ENCODE measurements around the gene MTHFSD.

MTHFSD gene

DNA sequence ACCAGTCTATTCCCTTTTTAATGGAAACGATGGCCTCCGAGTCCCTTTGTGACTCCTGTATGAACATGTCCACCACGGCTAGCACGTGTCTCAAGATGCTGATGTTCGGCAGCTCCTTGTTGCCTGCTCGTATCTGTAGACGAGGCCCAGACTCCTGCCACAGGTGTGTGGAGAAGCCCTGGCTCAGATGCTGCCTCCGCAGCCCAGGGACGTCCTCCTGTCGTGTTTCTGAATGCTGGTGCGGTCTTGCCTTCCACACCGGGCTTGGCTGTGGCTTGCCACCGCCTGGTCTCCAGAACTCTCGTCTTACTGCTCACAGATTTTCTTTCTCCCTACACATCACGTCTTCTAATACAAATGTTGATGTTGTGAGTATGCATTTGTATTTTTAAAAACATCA, 27.7 kb downstream of the MTHFSD start:
- DNase-seq, result no peak
- H3K27ac Mint-ChIP-seq, result no peak overlapping the region
- H3K4me1 Mint-ChIP-seq, result peaks cover 31% of the 10 kb centered on the region
- peaks cover 11% of the 10 kb centered on the region for H3K36me3 Mint-ChIP-seq (ENCODE audit: low read depth)
- H3K4me3 Mint-ChIP-seq, result no peak overlapping the region
- TF ChIP-seq, protein P1, sequence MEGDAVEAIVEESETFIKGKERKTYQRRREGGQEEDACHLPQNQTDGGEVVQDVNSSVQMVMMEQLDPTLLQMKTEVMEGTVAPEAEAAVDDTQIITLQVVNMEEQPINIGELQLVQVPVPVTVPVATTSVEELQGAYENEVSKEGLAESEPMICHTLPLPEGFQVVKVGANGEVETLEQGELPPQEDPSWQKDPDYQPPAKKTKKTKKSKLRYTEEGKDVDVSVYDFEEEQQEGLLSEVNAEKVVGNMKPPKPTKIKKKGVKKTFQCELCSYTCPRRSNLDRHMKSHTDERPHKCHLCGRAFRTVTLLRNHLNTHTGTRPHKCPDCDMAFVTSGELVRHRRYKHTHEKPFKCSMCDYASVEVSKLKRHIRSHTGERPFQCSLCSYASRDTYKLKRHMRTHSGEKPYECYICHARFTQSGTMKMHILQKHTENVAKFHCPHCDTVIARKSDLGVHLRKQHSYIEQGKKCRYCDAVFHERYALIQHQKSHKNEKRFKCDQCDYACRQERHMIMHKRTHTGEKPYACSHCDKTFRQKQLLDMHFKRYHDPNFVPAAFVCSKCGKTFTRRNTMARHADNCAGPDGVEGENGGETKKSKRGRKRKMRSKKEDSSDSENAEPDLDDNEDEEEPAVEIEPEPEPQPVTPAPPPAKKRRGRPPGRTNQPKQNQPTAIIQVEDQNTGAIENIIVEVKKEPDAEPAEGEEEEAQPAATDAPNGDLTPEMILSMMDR (IDR thresholded peaks at IDR 0.05), result no peak
- H3K9me3 Mint-ChIP-seq, result peaks cover 8% of the 10 kb centered on the region
- H3K27me3 Mint-ChIP-seq (ENCODE audit: low read depth, poor library complexity), result peaks cover 23% of the 10 kb centered on the region

DNA sequence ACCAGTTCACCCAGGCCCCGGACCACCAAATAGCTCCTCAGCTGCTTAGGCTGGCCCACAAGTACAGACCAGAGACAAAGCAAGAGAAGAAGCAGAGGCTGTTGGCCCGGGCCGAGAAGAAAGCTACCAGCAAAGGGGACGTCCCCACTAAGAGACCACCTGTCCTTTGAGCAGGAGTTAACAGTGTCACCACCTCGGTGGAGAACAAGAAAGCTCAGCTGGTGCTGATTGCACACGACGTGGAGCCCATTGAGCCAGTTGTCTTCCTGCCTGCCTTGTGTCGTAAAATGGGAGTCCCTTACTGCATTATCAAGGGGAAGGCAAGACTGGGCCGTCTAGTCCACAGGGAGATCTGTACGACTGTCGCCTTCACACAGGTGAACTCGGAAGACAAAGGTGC, 29.3 kb downstream of the MTHFSD start:
- TF ChIP-seq, protein P1 (IDR thresholded peaks at IDR 0.05), result no peak
- DNase-seq, result no peak
- Mint-ChIP-seq H3K36me3 (ENCODE audit: low read depth) (peaks cover 11% of the 10 kb centered on the region), H3K4me1 (peaks cover 36% of the 10 kb centered on the region), H3K27ac (no peak overlapping the region), H3K27me3 (ENCODE audit: low read depth, poor library complexity) (peaks cover 35% of the 10 kb centered on the region), H3K9me3 (peaks cover 8% of the 10 kb centered on the region), H3K4me3 (no peak overlapping the region)

DNA sequence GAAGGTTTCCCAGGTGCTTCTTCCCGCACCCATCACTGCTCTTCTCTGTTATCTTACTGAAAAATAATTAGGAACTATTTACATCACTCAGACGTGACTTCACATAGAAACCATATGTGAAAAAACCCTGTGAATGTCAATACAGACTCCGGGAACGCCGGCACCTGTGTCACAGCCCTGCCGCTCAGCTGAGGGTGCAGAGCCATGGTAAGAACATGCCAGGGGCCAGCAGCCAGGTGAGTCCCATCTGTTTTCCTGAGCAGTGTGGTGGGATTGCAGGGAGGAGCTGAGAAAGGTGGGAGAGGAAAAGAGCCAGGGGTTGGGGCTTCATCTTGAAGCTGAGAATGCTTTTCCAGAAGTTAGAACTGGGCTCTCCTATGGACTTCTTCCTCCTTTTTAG, 31.0 kb downstream of the MTHFSD start:
- H3K4me3 Mint-ChIP-seq, result no peak overlapping the region
- H3K4me1 Mint-ChIP-seq, result peaks cover 28% of the 10 kb centered on the region
- no peak overlapping the region for H3K27ac Mint-ChIP-seq
- no peak for DNase-seq
- peaks cover 6% of the 10 kb centered on the region for H3K36me3 Mint-ChIP-seq (ENCODE audit: low read depth)
- peaks cover 49% of the 10 kb centered on the region for H3K27me3 Mint-ChIP-seq (ENCODE audit: low read depth, poor library complexity)
- peaks cover 8% of the 10 kb centered on the region for H3K9me3 Mint-ChIP-seq
- TF ChIP-seq, protein P1 (IDR thresholded peaks at IDR 0.05), result no peak

DNA sequence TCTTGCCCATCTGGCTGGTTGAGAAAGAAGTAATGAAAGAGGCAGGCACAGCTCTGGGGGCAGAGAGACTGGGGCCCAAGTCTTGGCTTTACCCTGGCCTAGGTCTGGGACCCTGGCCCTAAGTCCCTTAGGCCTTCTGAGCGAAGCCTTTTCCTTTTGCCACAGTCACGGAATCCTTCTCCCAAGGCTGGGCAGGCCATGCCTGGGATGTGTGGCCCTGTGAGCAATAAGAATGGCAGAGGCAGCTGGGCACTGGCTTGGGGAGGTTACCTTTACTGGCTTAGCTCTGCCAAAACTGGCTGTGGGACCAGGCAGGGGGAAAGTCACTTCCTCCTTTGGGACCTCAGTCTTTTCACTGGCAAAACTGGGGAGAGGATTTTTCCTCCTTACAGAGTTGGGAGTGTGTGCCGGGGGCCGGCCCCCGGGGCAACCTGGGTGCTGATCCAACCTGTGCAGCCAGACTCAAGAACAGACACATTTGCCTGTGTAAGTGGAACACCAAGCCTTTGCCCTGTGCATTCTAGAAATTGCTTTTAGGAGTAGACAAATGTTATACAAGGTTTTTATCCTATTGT, 31.8 kb downstream of the MTHFSD start:
- TF ChIP-seq, protein P1 (IDR thresholded peaks at IDR 0.05), result no peak
- H3K4me3 Mint-ChIP-seq, result no peak overlapping the region
- H3K27me3 Mint-ChIP-seq (ENCODE audit: low read depth, poor library complexity), result peaks cover 57% of the 10 kb centered on the region
- no peak for DNase-seq
- peaks cover 6% of the 10 kb centered on the region for H3K36me3 Mint-ChIP-seq (ENCODE audit: low read depth)
- peaks cover 20% of the 10 kb centered on the region for H3K4me1 Mint-ChIP-seq
- H3K27ac Mint-ChIP-seq, result no peak overlapping the region
- H3K9me3 Mint-ChIP-seq, result peaks cover 8% of the 10 kb centered on the region

DNA sequence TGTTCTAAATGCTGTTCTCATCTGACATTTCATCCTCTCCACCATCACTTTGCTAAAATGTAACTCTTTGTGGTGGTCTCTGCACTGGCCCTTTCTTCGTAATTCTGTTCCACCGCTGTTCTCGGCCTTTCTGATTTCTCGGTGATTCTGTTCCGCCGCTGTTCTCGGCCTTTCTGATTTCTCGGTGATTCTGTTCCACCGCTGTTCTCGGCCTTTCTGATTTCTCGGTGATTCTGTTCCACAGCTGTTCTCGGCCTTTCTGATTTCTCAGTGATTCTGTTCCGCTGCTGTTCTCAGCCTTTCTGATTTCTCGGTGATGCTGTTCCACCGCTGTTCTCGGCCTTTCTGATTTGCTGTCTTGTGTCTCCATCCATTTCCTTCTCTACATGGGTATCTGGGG, 32.4 kb downstream of the MTHFSD start:
- H3K36me3 Mint-ChIP-seq (ENCODE audit: low read depth), result peaks cover 4% of the 10 kb centered on the region
- TF ChIP-seq, protein P1 (IDR thresholded peaks at IDR 0.05), result no peak
- no peak overlapping the region for H3K4me3 Mint-ChIP-seq
- peaks cover 7% of the 10 kb centered on the region for H3K9me3 Mint-ChIP-seq
- peaks cover 57% of the 10 kb centered on the region for H3K27me3 Mint-ChIP-seq (ENCODE audit: low read depth, poor library complexity)
- no peak overlapping the region for H3K27ac Mint-ChIP-seq
- DNase-seq, result no peak
- H3K4me1 Mint-ChIP-seq, result peaks cover 14% of the 10 kb centered on the region
